Pons (tissue), 1 donor: Measurements from ENCODE around the gene JMY.

Source experiments
- DNase-seq: peaks from one replicate; pipeline ENCODE4 v3.0.0-alpha.2; 2016; ENCODE audit warnings: low spot score

The JMY gene

DNA sequence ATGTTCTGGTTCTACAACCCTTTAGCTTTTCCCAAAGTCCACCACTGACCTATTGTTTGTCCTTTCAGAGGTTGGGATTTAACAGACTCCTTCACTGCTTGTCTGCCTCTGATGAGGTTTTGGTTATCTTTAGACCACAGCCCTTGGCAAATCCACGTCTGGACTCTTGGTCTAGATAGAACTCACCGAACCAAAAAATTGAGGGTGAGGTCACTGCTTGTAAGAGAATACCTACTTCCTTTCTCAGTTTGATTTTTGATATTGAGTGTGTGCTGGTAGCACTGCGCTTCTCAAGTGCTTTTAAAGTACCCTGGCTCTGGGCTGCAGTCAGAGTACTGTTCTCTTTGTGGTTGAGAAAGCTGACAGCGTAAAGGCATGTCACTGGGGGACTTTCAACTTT, 61.7 kb downstream of the JMY start:
- no peak for DNase-seq

DNA sequence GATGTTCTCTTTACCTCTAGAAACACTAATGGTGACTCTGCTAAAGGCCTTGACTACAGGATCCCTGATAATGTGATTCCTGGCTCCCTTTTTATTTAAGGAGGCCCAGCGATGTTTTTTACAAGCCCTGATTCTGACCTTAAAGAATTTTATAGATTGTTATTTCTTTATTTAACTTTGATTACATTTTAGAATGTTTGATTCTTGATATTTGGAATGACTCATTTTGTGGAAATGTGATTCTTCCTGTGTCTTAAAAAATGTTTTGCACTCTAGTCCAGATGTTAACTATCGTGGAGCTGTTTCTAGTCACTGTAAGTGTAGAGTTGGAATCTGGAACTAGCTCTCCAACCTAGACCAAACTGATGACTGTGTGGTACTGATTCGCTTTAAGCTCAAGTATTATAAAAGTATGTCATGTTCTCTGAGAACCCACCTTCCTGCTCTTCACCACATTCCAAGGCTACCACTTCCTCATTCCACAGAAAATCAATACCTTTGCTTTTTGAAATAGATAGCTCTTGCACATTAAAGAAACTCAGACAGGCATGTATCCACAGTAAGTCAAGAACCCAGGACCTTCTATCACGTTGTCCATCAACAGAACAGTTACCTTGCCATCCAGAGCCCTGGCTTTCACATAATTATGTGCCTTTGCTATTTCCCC, 65.2 kb downstream of the JMY start:
- no peak for DNase-seq

- DNase-seq = no peak
These were observed 66.5 kb downstream of the JMY start for GRCh38 chr5:79302454-79302853.

GRCh38 chr5:79305706-79306105, 69.8 kb downstream of the JMY start:
- no peak for DNase-seq

DNA sequence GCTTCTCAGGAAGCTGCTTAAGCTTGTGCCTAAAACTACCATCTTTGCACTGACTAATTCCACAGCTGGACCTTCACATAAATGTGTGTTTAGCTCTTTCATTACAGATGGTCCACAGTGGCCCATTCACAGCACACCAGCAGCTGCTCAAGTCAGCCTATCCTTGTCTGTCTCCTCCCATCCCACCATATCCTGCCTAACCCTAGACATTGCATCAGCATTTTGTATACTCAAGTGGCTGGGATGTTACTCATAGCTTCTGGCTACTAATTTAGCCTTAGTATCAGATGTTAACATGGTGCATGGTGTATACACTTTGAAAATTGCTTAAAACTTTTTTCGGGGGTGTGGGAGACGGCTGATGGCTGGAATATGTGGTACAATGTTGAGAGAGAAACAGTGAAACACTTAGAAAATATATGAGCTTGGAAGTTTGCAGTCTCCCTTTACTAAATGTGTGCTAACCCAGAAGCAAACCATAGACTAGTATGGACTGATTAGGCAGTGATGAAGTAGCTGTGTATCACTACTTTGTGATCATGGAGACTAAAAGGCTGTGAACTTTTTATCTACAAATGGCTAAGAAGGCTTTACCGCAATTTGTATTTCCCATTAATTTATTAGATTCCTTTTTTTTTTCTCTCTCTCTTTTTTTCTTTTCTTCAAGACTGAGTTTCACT, 83.1 kb downstream of the JMY start:
- DNase-seq = peak; percentile 11

DNA sequence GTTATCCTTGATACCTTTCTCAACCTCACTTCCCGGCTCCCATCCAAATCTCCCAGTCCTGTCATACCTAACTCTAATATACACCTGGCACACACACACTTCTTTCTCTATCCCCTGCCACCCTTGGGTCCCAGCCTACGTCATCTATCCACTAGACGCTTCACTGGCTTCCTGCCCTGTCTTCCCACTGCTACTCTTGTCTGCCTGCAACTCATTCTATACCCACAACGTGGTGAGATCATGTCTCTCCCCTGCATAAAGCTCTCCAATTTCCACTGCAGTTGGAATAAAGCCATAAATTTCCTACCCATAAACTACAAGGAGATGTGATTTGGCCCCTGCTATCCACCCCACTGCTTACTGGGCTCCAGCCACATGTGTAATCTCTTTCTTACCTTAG, 93.5 kb downstream of the JMY start:
- no peak for DNase-seq

DNA sequence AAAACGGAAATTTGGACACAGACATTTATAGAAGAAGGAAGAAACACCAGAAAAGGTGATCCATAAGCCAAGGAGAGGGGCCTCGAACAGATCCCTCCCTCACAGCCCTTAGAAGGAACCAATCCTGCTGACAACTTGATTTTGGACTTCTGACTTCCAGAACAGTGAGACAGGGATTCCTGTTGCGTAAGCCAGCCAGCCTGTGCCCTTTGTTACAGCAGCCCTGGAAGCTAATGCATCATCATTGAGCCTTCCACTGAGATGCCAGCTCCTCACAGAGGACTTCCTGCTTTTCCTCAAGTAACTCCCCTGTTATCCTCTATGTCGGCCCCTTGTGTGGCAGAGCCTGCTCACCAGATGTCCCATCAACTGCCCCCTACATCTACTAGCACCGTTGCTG, 94.1 kb downstream of the JMY start:
- DNase-seq = no peak

GRCh38 chr5:79333852-79334557, 98.1 kb downstream of the JMY start:
- no peak for DNase-seq

DNA sequence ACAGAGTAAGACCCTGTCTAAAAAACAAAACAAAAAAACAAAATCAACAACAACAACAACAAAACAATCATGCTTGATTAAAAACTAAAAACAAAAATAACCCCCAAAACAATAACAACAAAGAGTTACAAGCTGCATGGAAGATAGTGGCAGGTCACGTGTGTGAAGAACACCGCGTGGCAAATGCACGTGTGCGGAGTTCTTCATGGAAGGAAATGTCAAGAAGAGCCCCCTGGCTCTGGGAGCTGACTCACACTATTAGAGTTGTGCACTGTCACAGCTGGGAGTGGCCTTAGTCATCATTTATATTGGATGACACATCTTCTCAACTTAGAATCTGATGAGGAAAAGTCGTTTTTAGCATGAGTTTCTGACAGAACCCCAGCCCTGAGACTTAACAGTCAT, 110.5 kb downstream of the JMY start:
- no peak for DNase-seq

DNA sequence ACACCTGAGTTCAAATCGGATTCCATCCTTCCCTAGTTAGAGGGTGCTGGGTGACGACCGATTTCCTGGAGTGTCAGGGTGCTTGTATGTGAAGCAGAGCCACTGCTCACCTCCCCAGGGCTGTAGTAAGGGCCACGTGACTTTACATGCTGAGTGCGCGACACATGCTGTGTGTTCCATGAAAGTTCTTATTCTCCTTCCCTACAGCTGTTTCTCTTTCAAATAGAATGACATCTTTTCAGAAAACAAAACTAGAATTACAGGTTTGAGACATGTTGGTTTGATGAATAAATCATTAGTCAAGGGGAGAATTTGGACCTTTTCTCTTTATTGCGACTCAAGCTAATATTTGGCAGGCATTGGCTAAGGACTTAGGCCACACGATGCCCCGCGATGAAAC, 113.1 kb downstream of the JMY start:
- no peak for DNase-seq

GRCh38 chr5:79349881-79350280, 114.0 kb downstream of the JMY start:
- DNase-seq = no peak

DNA sequence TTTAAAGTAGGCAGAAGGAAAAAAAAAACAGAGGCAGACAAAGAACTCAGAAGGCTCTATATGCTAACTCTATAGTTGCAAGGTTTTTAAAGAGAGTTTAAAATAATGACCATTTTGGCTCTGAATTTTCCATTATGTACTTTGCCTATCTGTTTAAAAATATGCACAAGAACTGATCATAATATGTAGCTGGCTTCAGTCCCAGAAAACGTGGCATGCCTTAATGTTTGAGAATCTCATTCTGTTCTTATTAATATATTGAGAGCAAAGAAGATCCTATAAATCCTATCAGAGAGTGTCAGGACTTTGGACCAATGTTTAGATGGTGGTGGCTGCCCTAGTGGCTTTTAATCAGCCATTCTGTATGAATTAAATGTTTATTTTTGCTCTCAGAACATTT, 121.5 kb downstream of the JMY start:
- DNase-seq = no peak
